Breast epithelium (tissue), 3 donors: Measurements from ENCODE around the gene POSTN.

Experiments
- CTCF ChIP-seq, 3 donors: fragments of 450-650 bp; IDR thresholded peaks; one replicate each; pipeline ENCODE4 v1.5.1; 2016 to 2017; ENCODE audit warnings: antibody characterized with exemption in 3 of 3, mild to moderate bottlenecking in 3 of 3, moderate library complexity in 3 of 3
- POLR2A ChIP-seq: fragments of 450-650 bp; IDR thresholded peaks from one replicate; pipeline ENCODE4 v1.6.1; 2016; ENCODE audit warnings: antibody characterized with exemption, mild to moderate bottlenecking, moderate library complexity
- POLR2AphosphoS5 ChIP-seq, 3 donors: sonication (generic); formaldehyde crosslinking; IDR thresholded peaks; one replicate each; pipeline ENCODE4 v1.6.1; 2017; ENCODE audit warnings: antibody characterized with exemption in 3 of 3

DNA sequence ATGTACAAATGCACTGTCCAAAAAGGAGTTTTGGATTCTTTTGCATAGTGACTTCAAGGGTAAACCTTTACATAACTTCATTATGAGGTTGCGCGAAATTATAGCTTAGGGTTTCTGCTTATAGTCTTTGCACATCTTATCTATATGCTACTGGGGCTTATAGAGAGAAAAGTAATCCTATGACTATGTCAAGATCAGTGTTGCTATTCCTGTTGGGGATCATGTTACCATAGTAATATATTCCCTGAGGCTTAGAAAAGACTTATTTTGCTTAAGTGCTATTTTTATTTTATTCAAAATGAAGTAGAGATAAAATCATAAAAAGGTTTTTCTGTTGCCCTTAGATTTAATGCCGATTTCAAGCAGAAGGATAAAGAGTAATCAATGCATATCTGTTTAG lies 14.7 kb upstream of the POSTN start:
- TF ChIP-seq CTCF (IDR thresholded peaks at IDR 0.05) (no peak), POLR2AphosphoS5 (IDR thresholded peaks at IDR 0.05) (no peak), POLR2A (no peak)
